ENCODE data around the gene TMBIM4.
"Not testable (repeated sequence)": the region's sequence is repeated elsewhere in the genome, so short reads cannot be mapped to it uniquely, and the experiment has no call there.

TMBIM4 gene

DNA sequence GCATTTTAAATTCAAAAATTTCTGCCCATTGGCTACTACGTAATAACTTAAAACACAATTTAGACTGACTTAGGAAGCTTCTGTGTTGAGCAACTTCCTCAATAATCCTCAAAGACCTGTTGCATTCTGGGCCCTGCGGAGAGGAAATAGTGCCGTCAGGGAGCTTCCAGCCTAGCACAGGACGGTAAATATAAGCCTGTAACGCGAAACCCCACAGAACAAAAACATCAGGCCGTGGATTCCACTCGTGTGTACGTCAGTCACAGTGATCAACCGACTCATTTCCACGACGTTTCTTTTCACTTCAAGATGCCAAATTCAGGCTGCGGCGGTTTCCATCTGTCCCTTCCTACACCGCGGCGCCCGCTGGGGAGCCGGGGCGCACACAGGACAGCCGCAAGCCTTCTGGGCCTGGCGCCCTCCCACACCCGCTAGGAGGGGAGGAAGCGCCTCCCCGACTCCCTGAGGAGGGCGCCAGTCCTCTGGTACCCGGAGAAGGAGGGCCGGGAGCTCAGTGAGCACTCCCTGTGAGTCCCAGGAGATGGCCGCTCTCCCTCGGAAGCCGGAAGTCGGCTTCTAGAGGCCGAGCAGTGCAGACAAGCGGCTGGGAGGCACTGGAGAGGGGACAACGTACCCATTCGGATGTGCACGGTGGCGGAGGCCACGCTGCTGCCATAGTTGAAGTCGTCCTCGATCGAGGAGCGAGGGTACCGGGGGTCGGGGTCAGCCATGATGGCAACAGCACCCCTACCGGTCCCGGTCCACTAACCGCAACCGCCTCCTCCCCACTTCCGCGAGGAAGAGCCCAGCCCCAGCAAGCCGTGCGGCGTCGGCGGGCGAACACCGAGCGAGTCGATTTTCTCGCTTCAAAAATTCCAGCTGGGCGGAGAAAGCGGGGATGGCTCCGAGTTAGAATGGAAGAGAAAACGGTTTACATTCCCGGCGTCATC lies at the start of gene TMBIM4:
TMBIM4 (minus strand) TSS at position 776 of the 950 bp plus-strand sequence; CDS start at position 731, 45 bp downstream.
- peak; percentile 94 for DNase-seq

DNA sequence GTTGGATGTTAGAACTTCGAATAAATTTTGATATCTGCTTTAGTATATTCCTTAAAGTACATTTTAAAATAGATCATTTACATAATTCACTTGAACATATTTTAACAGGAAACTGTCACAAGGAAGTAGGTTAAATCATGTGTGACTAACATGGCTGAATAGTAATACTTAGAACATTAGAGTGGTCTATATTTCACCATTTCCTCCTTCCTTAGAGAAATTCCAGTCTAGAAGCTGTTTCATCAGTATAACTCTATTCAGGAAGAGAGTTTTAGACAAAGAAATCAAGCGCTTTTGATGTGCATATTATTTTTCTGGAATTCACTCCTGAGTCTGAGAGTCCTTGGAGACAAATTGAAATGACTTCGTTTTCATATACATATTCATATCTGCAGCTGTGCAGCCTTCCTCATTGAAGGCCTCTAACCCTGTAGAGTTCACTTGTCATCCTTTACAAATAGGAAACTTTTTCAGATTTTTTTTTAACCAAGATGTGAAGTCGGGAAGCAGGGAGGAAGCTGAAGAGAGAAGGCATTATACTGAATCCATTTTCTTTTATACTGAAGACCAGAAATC lies 47.6 kb upstream of the TMBIM4 start:
- DNase-seq: no peak

- DNase-seq: not testable (repeated sequence)
These were observed 43.2 kb upstream of the TMBIM4 start for GRCh38 chr12:66213011-66213410.

DNA sequence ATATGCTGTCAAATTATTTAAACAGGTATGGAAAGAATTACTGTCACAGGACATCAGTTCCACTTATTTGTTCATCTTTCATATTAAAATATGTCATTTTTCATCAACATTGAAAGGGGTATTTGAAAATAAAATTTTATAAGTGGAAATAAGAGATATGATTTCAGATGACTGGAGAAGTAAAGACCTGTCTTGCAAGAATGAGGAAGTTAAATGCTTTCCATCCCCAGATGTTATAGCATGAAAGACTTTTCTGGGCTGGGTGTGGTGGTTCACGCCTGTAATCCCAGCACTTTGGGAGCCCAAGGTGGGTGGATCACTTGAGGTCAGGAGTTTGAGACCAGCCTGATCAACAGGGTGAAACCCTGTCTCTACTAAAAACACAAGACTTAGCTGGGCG lies 41.8 kb upstream of the TMBIM4 start:
- DNase-seq: not testable (repeated sequence)

DNA sequence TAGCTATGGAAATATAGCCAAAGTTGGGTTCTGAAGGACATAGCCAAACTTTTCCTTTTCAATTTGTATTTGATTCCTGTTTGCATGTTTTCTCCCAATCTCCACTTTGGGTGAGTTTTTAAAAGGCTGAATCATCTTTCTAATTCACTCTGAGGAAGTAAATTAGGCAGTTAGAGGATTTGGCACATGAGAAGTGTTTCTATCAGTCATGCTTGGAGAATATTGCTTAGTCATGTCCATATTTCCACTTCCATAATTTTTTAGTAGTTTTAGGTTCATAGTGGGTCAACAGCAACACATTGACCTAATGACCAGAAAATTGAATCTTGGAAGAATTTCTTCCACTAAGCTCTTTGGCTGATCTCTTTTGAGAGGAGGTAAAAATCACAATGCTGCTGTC lies 41.0 kb upstream of the TMBIM4 start:
- no peak for DNase-seq

DNA sequence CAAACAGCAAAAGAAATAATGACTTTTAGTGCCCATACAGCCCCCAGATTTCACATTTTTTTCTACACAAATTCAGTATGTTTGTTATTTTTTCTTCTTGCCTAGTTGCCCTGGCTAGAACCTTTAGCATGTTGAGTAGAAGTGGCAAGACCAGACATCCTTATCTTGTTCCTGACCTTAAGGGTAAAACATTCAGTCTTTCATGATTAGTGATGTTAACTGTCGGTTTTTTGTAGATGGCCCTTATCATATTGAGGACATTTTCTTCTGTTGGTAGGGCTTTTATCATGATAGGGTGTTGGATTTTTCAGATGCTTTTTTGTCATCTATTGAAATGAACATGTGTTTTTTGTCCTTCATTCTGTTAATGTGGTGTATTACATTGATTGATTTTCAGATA lies 36.3 kb upstream of the TMBIM4 start:
- no peak for DNase-seq

DNA sequence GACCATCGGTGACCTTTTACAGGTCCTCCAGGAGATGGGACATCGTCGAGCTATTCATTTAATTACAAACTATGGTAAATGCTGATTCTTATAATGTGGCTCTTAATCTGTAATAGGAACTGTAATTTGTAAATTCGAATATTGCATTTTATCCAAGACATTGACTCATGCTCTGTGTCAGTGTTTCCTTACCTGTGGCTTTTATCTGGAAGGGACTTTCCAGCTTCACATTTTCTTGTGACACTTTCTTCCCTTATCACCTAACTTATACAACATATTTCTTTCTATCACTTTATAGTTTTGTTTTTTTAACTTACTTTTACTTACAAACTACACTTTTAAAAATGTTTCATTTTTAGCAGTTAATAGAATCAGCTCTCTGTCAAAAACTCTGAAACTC lies 34.0 kb upstream of the TMBIM4 start:
- no peak for DNase-seq

GRCh38 chr12:66199831-66200509 lies 30.2 kb upstream of the TMBIM4 start:
- DNase-seq: no peak

DNA sequence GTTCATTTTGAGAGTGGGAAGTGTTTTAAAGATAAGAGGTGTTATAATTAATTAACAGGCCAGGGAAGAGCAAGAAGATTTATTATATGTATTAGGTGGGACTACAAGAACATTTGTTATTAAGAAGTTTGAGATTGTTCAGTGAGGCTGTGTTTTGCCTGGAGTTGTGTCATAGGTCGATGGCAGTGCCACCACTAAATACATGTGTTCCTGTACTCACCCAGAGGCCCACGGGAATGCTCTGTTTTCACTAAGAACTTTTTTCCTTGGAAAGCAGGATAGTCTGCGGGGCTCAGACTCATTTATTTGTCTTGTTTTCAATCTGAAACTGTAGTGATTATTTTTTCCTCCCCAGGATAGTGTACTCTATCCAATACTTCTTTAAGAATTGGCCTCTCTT lies 29.3 kb upstream of the TMBIM4 start:
- no peak for DNase-seq

DNA sequence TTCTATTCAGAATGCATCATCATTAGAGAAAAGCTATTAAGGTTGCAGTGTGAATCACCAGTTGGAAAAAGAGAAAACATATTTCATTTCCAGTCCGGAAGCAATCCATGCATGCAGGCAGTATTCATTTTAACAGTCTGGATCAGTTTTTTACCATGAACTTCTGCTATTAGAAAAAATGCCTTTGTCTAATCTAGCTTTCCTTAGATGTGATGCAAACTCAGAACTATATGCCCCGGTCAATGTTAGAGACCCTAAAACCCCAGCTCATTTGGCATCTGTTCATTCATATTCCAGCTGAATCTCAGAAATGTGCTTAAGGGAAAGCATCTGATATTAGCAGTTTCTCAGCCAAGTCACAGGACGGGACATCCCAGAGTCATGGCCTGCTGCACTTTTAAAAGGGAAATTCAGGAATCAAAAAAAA lies 27.7 kb upstream of the TMBIM4 start:
- no peak for DNase-seq

- no peak for DNase-seq
These were observed 27.0 kb upstream of the TMBIM4 start for GRCh38 chr12:66196806-66197205.

- no peak for DNase-seq
These were observed 25.4 kb upstream of the TMBIM4 start for GRCh38 chr12:66195242-66195641.

GRCh38 chr12:66194122-66194521 lies 24.3 kb upstream of the TMBIM4 start:
- DNase-seq: no peak

GRCh38 chr12:66191547-66192126 lies 21.8 kb upstream of the TMBIM4 start:
- DNase-seq: no peak

DNA sequence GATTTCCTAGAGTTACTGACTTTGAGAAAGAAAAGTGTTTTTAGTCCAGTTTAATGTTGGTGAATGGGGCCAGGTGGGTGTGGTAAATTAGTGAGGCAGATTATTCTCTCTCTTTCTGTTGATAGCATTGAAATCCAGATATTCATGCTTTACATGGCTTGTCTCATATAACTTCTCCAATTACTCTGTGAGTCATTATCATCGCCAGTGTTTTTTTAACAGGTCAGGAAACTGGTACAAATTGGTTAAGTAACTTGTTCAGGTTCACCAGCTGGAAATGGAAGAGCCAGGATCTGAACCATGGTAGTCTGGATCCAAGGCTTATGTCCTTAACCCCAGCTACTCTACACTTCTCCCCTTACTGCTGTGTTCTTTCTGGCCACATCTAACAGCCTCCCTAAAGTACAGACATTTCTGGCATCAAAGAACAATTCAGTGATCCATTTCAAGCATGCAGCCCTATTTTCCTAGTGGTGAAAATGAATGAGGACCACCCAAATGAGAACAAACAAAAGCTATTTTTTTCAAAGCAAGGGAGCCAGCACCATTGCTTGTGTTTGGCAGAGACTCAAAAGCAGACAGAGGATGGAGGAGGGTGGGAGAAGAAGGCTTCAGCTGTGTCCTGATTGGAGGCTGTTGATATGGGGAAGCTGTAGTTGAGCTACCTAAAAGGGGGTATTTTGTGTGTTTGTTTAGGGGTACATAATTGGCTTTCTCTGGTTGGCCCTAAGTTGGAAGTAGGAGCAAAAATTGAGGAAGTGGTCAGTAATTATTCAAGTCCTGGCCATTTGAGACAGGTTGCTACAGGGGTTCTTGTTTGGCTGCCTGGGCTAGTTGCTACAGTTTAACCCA lies 20.9 kb upstream of the TMBIM4 start:
- DNase-seq: no peak

GRCh38 chr12:66189889-66190288 lies 20.1 kb upstream of the TMBIM4 start:
- DNase-seq: no peak

DNA sequence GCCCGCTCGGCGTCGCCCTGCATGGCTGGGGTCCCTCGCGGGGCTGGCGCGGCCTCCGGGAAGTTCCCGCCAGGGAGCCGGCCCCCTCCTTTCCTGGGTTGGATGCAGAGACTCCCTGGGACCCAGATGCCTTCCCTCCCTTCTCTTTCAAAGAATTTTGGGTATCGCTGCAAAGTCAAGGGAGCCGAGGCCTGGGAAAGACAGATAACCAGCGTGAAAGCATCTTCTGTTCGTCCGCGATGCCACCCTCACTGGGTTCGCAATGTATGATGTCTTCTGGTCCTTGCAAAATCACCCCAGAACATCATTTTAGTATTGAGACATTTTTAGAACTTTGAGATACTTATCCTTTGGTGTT lies 19.7 kb upstream of the TMBIM4 start:
- DNase-seq: no peak

DNA sequence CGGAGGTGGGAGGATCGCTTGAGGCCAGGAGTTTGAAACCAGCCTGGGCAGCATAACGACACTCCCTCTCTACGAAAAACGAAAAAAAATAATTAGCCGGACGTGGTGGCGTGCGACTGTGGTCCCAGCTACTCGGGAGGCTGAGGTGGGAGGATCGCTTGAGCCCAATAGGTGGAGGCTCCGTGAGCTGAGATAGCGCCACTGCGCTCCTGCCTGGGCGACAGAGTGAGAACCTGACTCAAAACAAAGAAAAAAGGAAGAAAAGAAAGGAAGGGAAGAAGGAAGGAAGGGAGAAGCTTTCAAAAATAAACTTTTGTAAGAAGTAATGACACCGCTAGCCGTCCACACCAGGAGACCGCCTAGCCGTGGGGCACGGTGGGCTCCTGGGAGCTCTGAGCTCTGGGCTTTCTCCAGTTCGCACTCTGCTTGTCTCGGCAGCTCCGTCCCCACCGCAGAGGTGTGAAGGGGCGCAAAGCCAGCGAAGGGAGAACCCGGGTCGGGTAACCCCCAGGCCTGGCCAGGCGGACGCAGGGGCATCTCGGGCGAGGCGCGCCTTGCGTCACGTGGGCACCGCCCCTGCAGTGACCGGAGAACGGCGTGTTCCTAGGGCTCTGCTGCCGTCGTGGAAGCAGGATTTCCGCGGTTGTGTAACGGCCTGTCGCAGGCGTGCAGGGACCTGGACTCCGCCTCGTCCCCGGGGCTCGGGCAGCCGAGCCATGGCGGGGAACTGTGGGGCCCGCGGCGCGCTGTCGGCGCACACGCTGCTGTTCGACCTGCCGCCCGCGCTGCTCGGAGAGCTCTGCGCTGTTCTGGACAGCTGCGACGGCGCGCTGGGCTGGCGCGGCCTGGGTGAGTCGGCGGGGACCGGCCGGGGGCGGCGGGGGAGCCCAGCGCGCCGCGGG lies 19.0 kb upstream of the TMBIM4 start, which contains the start of gene IRAK3:
IRAK3 (plus strand) TSS at position 631 of the 902 bp plus-strand sequence; CDS start at position 717, 86 bp downstream.
- no peak for DNase-seq

DNA sequence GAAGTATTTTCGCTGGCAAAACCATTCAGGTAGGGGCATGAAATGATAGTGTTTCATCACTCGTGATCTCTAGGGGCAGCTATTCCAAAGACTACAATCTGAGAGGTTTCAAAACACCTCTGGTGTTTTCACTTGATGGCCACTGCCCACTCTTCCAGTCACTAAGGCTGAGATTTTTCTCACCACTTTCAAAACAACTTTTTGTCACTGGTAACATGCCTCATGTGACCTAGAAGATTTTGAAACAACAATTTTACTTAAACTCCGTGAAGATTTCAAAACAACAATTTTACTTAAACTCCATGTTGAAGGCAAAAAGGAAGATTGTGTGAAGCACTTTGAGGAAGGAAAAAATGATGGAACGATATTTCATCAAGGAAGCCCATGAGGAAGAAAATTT lies 18.0 kb upstream of the TMBIM4 start:
- no peak for DNase-seq

GRCh38 chr12:66187036-66187435 lies 17.2 kb upstream of the TMBIM4 start:
- DNase-seq: no peak

- DNase-seq: not testable (repeated sequence)
These were observed 15.0 kb upstream of the TMBIM4 start for GRCh38 chr12:66184822-66185221.
